ENCODE data around the gene SDF2.
"Not testable (repeated sequence)": the region's sequence is repeated elsewhere in the genome, so short reads cannot be mapped to it uniquely, and the experiment has no call there.

Gene SDF2

DNA sequence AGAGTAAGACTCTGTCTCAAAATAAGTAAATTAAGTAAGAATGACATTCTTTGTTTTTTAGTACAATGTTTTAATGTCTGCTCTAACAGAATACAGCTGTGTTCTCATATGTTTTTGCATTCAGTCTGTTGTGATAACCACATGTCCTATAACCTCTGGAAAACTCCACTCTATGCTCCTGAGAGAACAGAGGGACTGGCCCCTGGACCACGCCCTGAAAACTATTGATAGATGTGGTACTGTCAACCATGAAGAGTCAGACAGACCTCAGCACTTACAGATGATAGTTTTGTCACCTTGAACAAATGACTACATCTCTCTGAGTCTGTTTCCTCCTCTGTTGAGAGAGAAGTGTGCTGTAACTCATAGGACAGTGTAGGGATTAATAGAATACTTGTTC, 8.2 kb upstream of the SDF2 start:
- TF ChIP-seq, protein P1, sequence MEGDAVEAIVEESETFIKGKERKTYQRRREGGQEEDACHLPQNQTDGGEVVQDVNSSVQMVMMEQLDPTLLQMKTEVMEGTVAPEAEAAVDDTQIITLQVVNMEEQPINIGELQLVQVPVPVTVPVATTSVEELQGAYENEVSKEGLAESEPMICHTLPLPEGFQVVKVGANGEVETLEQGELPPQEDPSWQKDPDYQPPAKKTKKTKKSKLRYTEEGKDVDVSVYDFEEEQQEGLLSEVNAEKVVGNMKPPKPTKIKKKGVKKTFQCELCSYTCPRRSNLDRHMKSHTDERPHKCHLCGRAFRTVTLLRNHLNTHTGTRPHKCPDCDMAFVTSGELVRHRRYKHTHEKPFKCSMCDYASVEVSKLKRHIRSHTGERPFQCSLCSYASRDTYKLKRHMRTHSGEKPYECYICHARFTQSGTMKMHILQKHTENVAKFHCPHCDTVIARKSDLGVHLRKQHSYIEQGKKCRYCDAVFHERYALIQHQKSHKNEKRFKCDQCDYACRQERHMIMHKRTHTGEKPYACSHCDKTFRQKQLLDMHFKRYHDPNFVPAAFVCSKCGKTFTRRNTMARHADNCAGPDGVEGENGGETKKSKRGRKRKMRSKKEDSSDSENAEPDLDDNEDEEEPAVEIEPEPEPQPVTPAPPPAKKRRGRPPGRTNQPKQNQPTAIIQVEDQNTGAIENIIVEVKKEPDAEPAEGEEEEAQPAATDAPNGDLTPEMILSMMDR (IDR thresholded peaks at IDR 0.05; ENCODE audit: control extremely low read depth, extremely low read depth, low read depth, missing control alignments): no peak
- ChIA-PET CTCF (interaction anchor here (2.6 kb wide), 1 partner anchor 9 kb away, joined by 8 read pairs; the partner anchor contains the start of genes SDF2 and SUPT6H), POLR2A (no interaction called here)
- no peak for DNase-seq (ENCODE audit: extremely low spot score)

DNA sequence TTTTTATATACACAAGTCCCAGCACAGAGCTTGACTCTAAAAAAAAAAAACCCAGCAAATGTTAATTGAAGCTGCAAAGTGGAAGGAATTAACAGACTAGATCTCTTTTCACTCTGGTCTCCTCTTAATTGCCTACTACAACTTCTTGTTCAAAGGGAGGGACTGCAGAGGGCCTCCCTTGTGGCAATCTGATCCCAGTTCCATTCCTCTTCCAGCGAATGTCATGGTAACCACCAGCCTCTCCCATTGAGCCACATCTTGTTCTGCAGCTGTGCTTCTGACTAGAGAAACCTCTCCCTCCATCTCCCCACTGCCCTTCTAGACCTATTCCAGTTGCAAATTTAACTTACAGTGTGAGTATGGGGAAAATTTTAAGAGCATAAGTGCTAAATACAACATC, 6.2 kb upstream of the SDF2 start:
- TF ChIP-seq, protein P1 (IDR thresholded peaks at IDR 0.05; ENCODE audit: control extremely low read depth, extremely low read depth, low read depth, missing control alignments): no peak
- DNase-seq (ENCODE audit: extremely low spot score): no peak
- POLR2A ChIA-PET: interaction anchor here (1.0 kb wide), 1 partner anchor 10 kb away, joined by 3 read pairs; no protein-coding TSS in a partner anchor
- CTCF ChIA-PET: interaction anchor here (0.9 to 2.7 kb wide), 7 partner anchors 15 to 96 kb away, joined by 3 to 21 read pairs (median 5); partner anchors contain the start of gene BLTP2

DNA sequence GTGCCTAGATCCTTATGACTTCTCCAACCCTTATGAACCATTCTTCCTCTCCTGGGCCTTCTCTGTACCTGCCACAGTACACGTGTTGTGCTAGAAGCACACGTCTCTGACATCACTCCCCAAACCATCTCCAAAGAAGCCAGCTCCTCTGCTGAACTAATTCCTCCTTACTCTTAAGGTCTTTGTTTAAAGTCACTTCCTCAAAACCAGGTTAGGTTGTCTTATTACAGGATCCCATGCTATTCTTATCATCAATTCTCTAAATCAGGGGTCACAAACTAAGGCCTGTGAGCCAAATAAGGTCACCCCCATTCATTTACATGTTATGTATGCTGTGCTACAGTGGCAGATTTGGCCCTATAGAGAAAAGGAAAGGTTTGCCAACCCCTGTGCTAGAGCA, 4.3 kb upstream of the SDF2 start:
- no peak for DNase-seq (ENCODE audit: extremely low spot score)
- TF ChIP-seq, protein P1 (IDR thresholded peaks at IDR 0.05; ENCODE audit: control extremely low read depth, extremely low read depth, low read depth, missing control alignments): no peak
- ChIA-PET POLR2A (no interaction called here), CTCF (interaction anchor here (1.0 to 1.1 kb wide), 2 partner anchors 10 to 19 kb away, joined by 3 to 4 read pairs; no protein-coding TSS in a partner anchor)

DNA sequence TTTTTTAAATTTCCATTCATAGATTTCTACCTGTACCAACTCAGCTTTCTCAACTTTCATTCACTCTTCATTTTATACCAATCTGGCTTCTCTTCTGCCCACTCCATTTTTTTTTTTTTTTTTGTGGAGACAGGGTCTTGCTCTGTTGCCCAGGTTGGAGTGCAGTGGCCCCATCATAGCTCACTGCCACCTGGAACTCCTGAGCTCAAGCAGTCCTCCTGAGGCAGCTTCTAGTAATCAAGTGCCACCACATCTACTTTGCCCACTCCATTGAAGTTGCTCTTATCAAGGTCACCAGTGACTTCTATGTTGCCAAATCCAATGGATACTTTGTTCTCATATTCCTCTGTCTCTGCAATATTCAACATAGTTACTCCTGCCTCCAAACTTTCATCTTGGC, 2.0 kb upstream of the SDF2 start:
- ChIA-PET POLR2A (interaction anchor here (0.6 kb wide), 1 partner anchor 328 kb away, joined by 4 read pairs; the partner anchor contains the start of gene TNFAIP1), CTCF (interaction anchor here (4.0 to 4.2 kb wide), 3 partner anchors 13 to 19 kb away, joined by 16 to 43 read pairs (median 18); partner anchors contain the start of gene BLTP2)
- TF ChIP-seq, protein P1 (IDR thresholded peaks at IDR 0.05; ENCODE audit: control extremely low read depth, extremely low read depth, low read depth, missing control alignments): no peak
- no peak for DNase-seq (ENCODE audit: extremely low spot score)

DNA sequence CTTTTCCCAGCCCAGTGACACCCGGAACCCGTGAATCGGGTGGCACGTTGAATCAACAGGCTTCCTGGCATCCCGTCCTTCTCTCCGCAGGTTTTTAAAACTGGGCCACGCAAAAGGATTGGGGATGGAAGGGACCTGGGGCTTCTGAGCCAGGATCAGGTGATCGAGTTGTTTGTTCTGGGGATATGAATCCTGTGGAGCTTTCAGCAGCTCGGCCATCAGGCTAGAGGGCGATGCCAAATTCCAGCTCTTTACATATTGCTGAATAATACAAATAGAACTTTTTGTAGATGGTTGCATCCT, 772 bp upstream of the SDF2 start:
- CTCF ChIA-PET: interaction anchor here (0.7 to 4.2 kb wide), 6 partner anchors 13 to 455 kb away, joined by 3 to 43 read pairs (median 10); partner anchors contain the start of gene BLTP2
- no peak for DNase-seq (ENCODE audit: extremely low spot score)
- TF ChIP-seq, protein P1 (IDR thresholded peaks at IDR 0.05; ENCODE audit: control extremely low read depth, extremely low read depth, low read depth, missing control alignments): no peak
- POLR2A ChIA-PET: interaction anchor here (0.9 to 1.4 kb wide), 4 partner anchors 16 to 180 kb away, joined by 3 to 4 read pairs (median 3); partner anchors contain the start of genes BLTP2, FAM222B and RPL23A

DNA sequence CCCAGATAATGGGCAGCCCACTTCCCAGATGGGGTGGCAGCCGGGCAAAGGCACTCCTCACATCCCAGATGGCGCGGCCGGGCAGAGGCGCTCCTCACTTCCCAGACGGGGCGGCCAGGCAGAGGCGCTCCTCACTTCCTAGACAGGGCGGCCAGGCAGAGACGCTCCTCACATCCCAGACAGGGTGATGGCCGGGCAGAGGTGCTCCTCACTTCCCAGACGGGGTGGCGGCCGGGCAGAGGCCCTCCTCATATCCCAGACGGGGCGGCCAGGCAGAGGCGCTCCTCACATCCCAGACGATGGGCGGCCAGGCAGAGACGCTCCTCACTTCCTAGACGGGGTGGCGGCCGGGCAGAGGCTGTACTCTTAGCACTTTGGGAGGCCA, 2.2 kb downstream of the SDF2 start:
- DNase-seq (ENCODE audit: extremely low spot score); POLR2A ChIA-PET: not testable (repeated sequence)
- CTCF ChIA-PET: interaction anchor here (4.2 kb wide), 1 partner anchor 15 kb away, joined by 43 read pairs; the partner anchor contains the start of gene BLTP2

DNA sequence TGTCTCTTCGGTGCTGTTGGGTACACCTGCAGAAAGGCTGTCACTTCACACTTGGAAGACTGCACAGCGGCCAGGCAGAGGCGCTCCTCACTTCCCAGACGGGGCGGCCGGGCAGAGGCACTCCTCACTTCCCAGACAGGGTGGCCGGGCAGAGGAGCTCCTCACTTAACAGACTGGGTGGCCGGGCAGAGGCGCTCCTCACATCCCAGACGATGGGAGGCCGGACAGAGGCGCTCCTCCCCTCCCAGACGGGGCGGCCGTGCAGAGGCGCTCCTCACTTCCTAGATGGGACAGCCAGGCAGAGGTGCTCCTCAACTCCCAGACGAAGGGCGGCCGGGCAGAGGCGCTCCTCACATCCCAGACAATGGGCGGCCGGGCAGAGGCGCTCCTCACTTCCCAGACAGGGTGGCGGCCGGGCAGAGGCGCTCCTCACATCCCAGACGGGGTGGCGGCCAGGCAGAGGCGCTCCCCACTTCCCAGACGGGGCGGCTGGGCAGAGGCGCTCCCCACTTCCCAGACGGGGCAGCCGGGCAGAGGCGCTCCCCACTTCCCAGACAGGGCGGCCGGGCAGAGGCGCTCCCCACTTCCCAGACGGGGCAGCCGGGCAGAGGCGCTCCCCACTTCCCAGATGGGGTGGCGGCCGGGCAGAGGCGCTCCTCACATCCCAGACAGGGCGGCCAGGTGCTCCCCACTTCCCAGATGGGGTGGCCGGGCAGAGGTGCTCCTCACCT, 2.8 kb downstream of the SDF2 start:
- CTCF ChIA-PET: interaction anchor here (4.4 kb wide), 1 partner anchor 11 kb away, joined by 17 read pairs; no protein-coding TSS in a partner anchor
- not testable (repeated sequence) for DNase-seq (ENCODE audit: extremely low spot score)
- POLR2A ChIA-PET: interaction anchor here (0.6 kb wide), 1 partner anchor 9 kb away, joined by 3 read pairs; no protein-coding TSS in a partner anchor

DNA sequence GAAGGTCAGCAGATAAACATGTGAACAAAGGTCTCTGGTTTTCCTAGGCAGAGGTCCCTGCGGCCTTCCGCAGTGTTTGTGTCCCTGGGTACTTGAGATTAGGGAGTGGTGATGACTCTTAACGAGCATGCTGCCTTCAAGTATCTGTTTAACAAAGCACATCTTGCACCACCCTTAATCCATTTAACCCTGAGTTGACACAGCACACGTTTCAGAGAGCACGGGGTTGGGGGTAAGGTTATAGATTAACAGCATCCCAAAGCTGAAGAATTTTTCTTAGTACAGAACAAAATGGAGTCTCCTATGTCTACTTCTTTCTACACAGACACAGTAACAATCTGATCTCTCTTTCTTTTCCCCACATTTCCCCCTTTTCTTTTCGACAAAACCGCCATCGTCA, 3.4 kb downstream of the SDF2 start:
- DNase-seq (ENCODE audit: extremely low spot score); POLR2A ChIA-PET: not testable (repeated sequence)
- CTCF ChIA-PET: interaction anchor here (2.2 to 4.4 kb wide), 2 partner anchors 11 to 15 kb away, joined by 7 to 17 read pairs; no protein-coding TSS in a partner anchor

Data from GM10248 (cell line).